BE2C (cell line): ENCODE measurements around the gene RGL4.
"Not testable (repeated sequence)": the region's sequence is repeated elsewhere in the genome, so short reads cannot be mapped to it uniquely, and the experiment has no call there.

Experiments
- DNase-seq: peaks from one replicate; pipeline ENCODE4 v3.0.0-alpha.2; 2020
- H3K27me3 ChIP-seq: fragments of 250-450 bp; sonication (Bioruptor Pico); 2 replicates; pipeline ENCODE4 v1.5.1; 2020; ENCODE audit warnings: mild to moderate bottlenecking
- H3K36me3 ChIP-seq: fragments of 250-450 bp; sonication (Bioruptor Pico); 2 replicates; pipeline ENCODE4 v1.5.1; 2020; ENCODE audit warnings: mild to moderate bottlenecking
- H3K4me1 ChIP-seq: fragments of 250-450 bp; sonication (Bioruptor Pico); 2 replicates; pipeline ENCODE4 v1.5.1; 2020
- H3K4me3 ChIP-seq: 2 replicates; pipeline ENCODE4 v1.5.1; 2011; ENCODE audit warnings: low read depth, low read length
- H3K9me3 ChIP-seq: fragments of 250-450 bp; sonication (Bioruptor Pico); 2 replicates; pipeline ENCODE4 v1.5.1; 2020
- TF ChIP-seq, protein P1 (sequence below): IDR thresholded peaks from 2 replicates; pipeline ENCODE4 v1.5.1; 2012; ENCODE audit warnings: mild to moderate bottlenecking, low read depth, low read length

The RGL4 gene

DNA sequence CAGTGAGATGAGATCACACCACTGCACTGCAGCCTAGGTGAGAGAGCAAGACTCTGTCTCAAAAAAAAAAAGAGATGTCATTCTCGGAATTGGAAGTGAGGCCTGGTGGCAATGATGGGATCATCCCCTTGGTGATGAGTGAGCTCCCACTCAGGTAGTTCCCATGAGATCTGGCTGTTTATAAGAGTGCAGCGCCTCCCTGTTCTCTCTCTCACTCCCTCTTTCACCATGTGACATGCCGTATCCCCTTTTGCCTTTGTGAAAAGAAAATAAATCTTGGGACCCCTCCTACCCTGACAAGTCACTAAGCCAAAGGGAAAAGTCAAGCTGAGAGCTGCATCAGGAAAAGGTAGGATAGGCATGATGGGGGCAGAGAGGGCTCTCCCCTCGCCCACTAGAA is 31.3 kb downstream of the RGL4 start:
- no peaks in the 10 kb centered on the region for H3K4me1 ChIP-seq
- TF ChIP-seq, protein P1, sequence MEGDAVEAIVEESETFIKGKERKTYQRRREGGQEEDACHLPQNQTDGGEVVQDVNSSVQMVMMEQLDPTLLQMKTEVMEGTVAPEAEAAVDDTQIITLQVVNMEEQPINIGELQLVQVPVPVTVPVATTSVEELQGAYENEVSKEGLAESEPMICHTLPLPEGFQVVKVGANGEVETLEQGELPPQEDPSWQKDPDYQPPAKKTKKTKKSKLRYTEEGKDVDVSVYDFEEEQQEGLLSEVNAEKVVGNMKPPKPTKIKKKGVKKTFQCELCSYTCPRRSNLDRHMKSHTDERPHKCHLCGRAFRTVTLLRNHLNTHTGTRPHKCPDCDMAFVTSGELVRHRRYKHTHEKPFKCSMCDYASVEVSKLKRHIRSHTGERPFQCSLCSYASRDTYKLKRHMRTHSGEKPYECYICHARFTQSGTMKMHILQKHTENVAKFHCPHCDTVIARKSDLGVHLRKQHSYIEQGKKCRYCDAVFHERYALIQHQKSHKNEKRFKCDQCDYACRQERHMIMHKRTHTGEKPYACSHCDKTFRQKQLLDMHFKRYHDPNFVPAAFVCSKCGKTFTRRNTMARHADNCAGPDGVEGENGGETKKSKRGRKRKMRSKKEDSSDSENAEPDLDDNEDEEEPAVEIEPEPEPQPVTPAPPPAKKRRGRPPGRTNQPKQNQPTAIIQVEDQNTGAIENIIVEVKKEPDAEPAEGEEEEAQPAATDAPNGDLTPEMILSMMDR: no peak
- no peaks in the 10 kb centered on the region for H3K27me3 ChIP-seq
- H3K9me3 ChIP-seq: no peaks in the 10 kb centered on the region
- no peak for DNase-seq
- no peak overlapping the region for H3K4me3 ChIP-seq
- no peaks in the 10 kb centered on the region for H3K36me3 ChIP-seq

DNA sequence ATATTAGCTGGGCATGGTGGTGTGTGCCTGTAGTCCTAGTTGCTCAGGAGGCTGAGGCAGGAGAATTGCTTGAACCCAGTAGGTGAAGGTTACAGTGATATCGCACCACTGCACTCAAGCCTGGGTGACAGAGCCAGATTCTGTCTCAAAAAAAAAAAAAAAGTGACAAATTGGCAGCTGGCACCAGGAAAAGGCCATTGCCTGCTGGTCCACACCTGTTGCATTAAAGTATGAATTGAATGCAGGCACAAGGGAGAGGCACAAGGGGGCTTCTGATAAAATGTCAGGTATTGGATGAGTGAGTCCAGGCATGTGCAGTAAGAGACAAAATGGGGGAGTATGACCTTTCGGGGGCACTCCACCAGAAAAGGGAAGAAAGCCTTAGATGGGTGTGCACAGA is 31.9 kb downstream of the RGL4 start:
- no peaks in the 10 kb centered on the region for H3K36me3 ChIP-seq
- H3K27me3 ChIP-seq: no peaks in the 10 kb centered on the region
- no peak for DNase-seq
- no peaks in the 10 kb centered on the region for H3K4me1 ChIP-seq
- no peaks in the 10 kb centered on the region for H3K9me3 ChIP-seq
- TF ChIP-seq, protein P1: no peak
- H3K4me3 ChIP-seq: no peak overlapping the region

DNA sequence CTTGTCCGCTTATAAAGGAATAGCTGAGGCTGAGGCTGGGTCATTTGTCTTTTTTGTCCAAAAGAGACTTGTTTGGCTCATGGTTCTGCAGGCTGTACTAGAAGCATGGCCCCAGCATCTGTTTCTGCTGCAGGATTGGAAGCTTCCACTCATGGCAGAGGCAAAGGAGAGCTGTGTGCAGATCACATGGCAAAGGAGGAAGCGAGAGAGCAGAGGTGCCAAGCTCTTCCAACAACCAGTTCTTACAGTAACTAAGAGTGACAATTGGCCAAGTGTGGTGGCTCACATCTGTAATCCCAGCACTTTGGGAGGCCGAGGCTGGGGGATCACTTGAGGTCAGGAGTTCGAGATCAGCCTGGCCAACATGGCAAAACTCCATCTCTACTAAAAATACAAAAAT is 37.3 kb downstream of the RGL4 start:
- H3K9me3 ChIP-seq, DNase-seq, H3K4me3 ChIP-seq, H3K4me1 ChIP-seq, H3K27me3 ChIP-seq, H3K36me3 ChIP-seq: not testable (repeated sequence)

DNA sequence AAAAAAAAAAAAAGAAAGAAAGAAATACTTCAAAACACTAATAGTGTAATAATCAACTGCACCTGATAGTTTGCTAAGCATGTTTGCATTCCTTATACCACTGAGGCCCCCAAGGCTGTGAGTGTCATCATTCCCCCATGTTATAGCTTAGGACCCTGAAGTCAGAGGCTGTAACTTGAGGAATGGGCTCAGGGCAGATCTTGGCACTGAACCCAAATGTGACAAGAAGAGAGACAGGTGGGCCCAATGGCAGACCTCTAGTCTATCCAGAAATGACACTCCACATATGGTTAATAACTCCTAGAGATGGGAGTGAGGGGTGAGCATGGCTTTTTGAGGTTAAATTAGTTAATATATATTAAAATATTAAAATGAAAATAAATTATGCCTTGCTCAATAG is 46.9 kb downstream of the RGL4 start:
- no peak overlapping the region for H3K4me3 ChIP-seq
- TF ChIP-seq, protein P1: no peak
- H3K4me1 ChIP-seq: no peaks in the 10 kb centered on the region; the same call in 1 of the 2 replicates
- DNase-seq: no peak
- H3K9me3 ChIP-seq: no peaks in the 10 kb centered on the region
- no peaks in the 10 kb centered on the region for H3K27me3 ChIP-seq
- H3K36me3 ChIP-seq: no peaks in the 10 kb centered on the region

GRCh38 chr22:23742505-23743264 is 51.9 kb downstream of the RGL4 start:
- TF ChIP-seq, protein P1: no peak
- Histone ChIP-seq H3K4me3 (no peak overlapping the region), H3K36me3 (peaks cover 25% of the 10 kb centered on the region), H3K4me1 (no peaks in the 10 kb centered on the region), H3K27me3 (no peaks in the 10 kb centered on the region), H3K9me3 (no peaks in the 10 kb centered on the region)
- DNase-seq: no peak

GRCh38 chr22:23743303-23743705 is 52.5 kb downstream of the RGL4 start:
- no peaks in the 10 kb centered on the region for H3K9me3 ChIP-seq

More at GRCh38 chr22:23743303-23743705, 52.5 kb downstream of the RGL4 start:
- no peak for DNase-seq
- TF ChIP-seq, protein P1: no peak
- Histone ChIP-seq H3K36me3 (peaks cover 25% of the 10 kb centered on the region), H3K4me3 (no peak overlapping the region), H3K27me3 (no peaks in the 10 kb centered on the region), H3K4me1 (no peaks in the 10 kb centered on the region)
